Trophoblast cell (in vitro differentiated cells and primary cell): Measurements from ENCODE around the gene DUSP7.
A peak's percentile ranks its signal among the peaks of the same experiment; 100 is the strongest.

Source experiments
- DNase-seq, 2 donors: peaks; one replicate each; pipeline ENCODE4 v3.0.0-alpha.2; 2016
- H2AFZ ChIP-seq: 2 replicates; pipeline ENCODE4 v1.6.1; 2013; ENCODE audit warnings: low read length, moderate library complexity, mild to moderate bottlenecking; ENCODE audit not compliant: insufficient read depth, poor library complexity
- H2AK5ac ChIP-seq: 2 replicates; pipeline ENCODE4 v1.6.1; 2013; ENCODE audit warnings: mild to moderate bottlenecking, low read length
- H2BK120ac ChIP-seq: 2 replicates; pipeline ENCODE4 v1.6.1; 2013; ENCODE audit warnings: low read length, mild to moderate bottlenecking, moderate library complexity; ENCODE audit not compliant: insufficient read depth, poor library complexity
- H2BK12ac ChIP-seq: 2 replicates; pipeline ENCODE4 v1.6.1; 2013; ENCODE audit warnings: mild to moderate bottlenecking, low read length, moderate library complexity
- H2BK5ac ChIP-seq: 2 replicates; pipeline ENCODE4 v1.6.1; 2013; ENCODE audit warnings: low read length, low read depth, moderate library complexity, mild to moderate bottlenecking; ENCODE audit not compliant: poor library complexity
- H3K14ac ChIP-seq: 2 replicates; pipeline ENCODE4 v1.6.1; 2013; ENCODE audit warnings: mild to moderate bottlenecking, low read length
- H3K18ac ChIP-seq: 2 replicates; pipeline ENCODE4 v1.6.1; 2013; ENCODE audit warnings: mild to moderate bottlenecking, low read length
- H3K23ac ChIP-seq: 2 replicates; pipeline ENCODE4 v1.6.1; 2013; ENCODE audit warnings: low read length
- H3K27ac ChIP-seq: 2 replicates; pipeline ENCODE4 v1.5.1; 2013; ENCODE audit warnings: low read depth, mild to moderate bottlenecking, inconsistent platforms, low read length, moderate library complexity
- H3K27me3 ChIP-seq: 2 replicates; pipeline ENCODE4 v1.6.1; 2013; ENCODE audit warnings: inconsistent platforms, mild to moderate bottlenecking, low read length, moderate library complexity; ENCODE audit not compliant: insufficient read depth
- H3K36me3 ChIP-seq, 2 experiments: 1 replicate in 1 of 2; 2 replicates in 1 of 2; pipeline ENCODE4 v1.6.1; 2013; ENCODE audit warnings: low read length in 2 of 2, mild to moderate bottlenecking in 2 of 2, moderate library complexity in 1 of 2; ENCODE audit not compliant: insufficient read depth in 2 of 2, control insufficient read depth in 1 of 2
- H3K4ac ChIP-seq: 2 replicates; pipeline ENCODE4 v1.6.1; 2013; ENCODE audit warnings: low read depth, mild to moderate bottlenecking, low read length, moderate library complexity
- H3K4me1 ChIP-seq, 2 experiments: 1 replicate in 1 of 2; 2 replicates in 1 of 2; pipeline ENCODE4 v1.6.1; 2013; ENCODE audit warnings: low read length in 2 of 2, mild to moderate bottlenecking in 2 of 2, moderate library complexity in 1 of 2; ENCODE audit not compliant: insufficient read depth in 2 of 2, control insufficient read depth in 1 of 2
- H3K4me2 ChIP-seq: 2 replicates; pipeline ENCODE4 v1.6.1; 2013; ENCODE audit warnings: inconsistent platforms, mild to moderate bottlenecking, low read length, moderate library complexity
- H3K4me3 ChIP-seq: 2 replicates; pipeline ENCODE4 v1.5.1; 2013; ENCODE audit warnings: mild to moderate bottlenecking, low read depth, low read length, inconsistent platforms
- H3K79me1 ChIP-seq: one replicate; pipeline ENCODE4 v1.6.1; 2013; ENCODE audit warnings: low read length
- H3K79me2 ChIP-seq: 2 replicates; pipeline ENCODE4 v1.6.1; 2013; ENCODE audit warnings: low read length, mild to moderate bottlenecking; ENCODE audit not compliant: control insufficient read depth, insufficient read depth, poor library complexity
- H3K9ac ChIP-seq: 2 replicates; pipeline ENCODE4 v1.6.1; 2013; ENCODE audit warnings: mild to moderate bottlenecking, low read length
- H3K9me3 ChIP-seq: 2 replicates; pipeline ENCODE4 v1.6.1; 2013; ENCODE audit warnings: low read depth, mild to moderate bottlenecking, control low read depth, inconsistent platforms, low read length; ENCODE audit not compliant: insufficient read depth
- H4K12ac ChIP-seq: 2 replicates; pipeline ENCODE4 v1.6.1; 2013; ENCODE audit warnings: low read depth, mild to moderate bottlenecking, low read length, moderate library complexity
- H4K8ac ChIP-seq: 2 replicates; pipeline ENCODE4 v1.6.1; 2013; ENCODE audit warnings: low read depth, mild to moderate bottlenecking, low read length, moderate library complexity
- H4K91ac ChIP-seq: one replicate; pipeline ENCODE4 v1.6.1; 2013; ENCODE audit warnings: low read depth, mild to moderate bottlenecking, low read length, moderate library complexity
- WGBS: extraction: QIAGEN DNeasy Blood & Tissue Kit; methylation state at CpG from one replicate; pipeline ENCODE4 v1.1.7; 2013; ENCODE audit warnings: missing lambda C conversion rate; ENCODE audit not compliant: insufficient read length, insufficient coverage; ENCODE audit errors: extremely low coverage; 5-methylcytosine and 5-hydroxymethylcytosine counted together

Gene DUSP7

GRCh38 chr3:52001443-52001974, 54.9 kb downstream of the DUSP7 start:
- no peaks in the 10 kb centered on the region for H3K9me3 ChIP-seq
- H2AFZ ChIP-seq, result no peak overlapping the region
- no peaks in the 10 kb centered on the region for H3K36me3 ChIP-seq
- H3K27me3 ChIP-seq, result no peaks in the 10 kb centered on the region
- no peak overlapping the region for H3K27ac ChIP-seq
- no peak overlapping the region for H2AK5ac ChIP-seq
- no peak overlapping the region for H3K23ac ChIP-seq
- H3K79me1 ChIP-seq, result no peaks in the 10 kb centered on the region
- H2BK12ac ChIP-seq, result no peak overlapping the region
- H4K91ac ChIP-seq, result no peak overlapping the region
- WGBS, result no CpG with 5 or more reads among the region's 18 CpGs
- DNase-seq, result peak; percentile 50 to 82
- no peak overlapping the region for H3K18ac ChIP-seq
- no peak overlapping the region for H3K4me3 ChIP-seq
- H3K9ac ChIP-seq, result no peak overlapping the region
- no peak overlapping the region for H3K4me2 ChIP-seq
- no peak overlapping the region for H2BK5ac ChIP-seq
- no peak overlapping the region for H3K14ac ChIP-seq
- H3K79me2 ChIP-seq, result no peaks in the 10 kb centered on the region
- H3K4ac ChIP-seq, result no peak overlapping the region
- H4K12ac ChIP-seq, result no peak overlapping the region
- H2BK120ac ChIP-seq, result no peak overlapping the region
- peaks cover 10% of the 10 kb centered on the region in 2 experiments for H3K4me1 ChIP-seq
- no peak overlapping the region for H4K8ac ChIP-seq

GRCh38 chr3:51999846-52000245, 56.5 kb downstream of the DUSP7 start:
- Histone ChIP-seq H3K79me2 (peaks cover 7% of the 10 kb centered on the region), H4K12ac (no peak overlapping the region), H4K91ac (no peak overlapping the region), H3K79me1 (peaks cover 8% of the 10 kb centered on the region), H3K18ac (no peak overlapping the region), H3K27ac (no peak overlapping the region), H3K14ac (no peak overlapping the region), H2AK5ac (no peak overlapping the region), H3K9me3 (no peaks in the 10 kb centered on the region), H3K4ac (no peak overlapping the region), H4K8ac (no peak overlapping the region), H3K23ac (no peak overlapping the region), H3K4me3 (peak overlapping the region; percentile 11), H3K36me3 (no peaks in the 10 kb centered on the region), H3K4me2 (no peak overlapping the region), H3K9ac (no peak overlapping the region), H2BK5ac (no peak overlapping the region), H2BK12ac (no peak overlapping the region), H2AFZ (no peak overlapping the region), H3K4me1 (peaks cover 2 to 3% of the 10 kb centered on the region in 2 experiments), H2BK120ac (no peak overlapping the region), H3K27me3 (no peaks in the 10 kb centered on the region)
- WGBS, result no CpG with 5 or more reads among the region's 2 CpGs
- DNase-seq, result no peak
